KBM-7 (cell line): ENCODE measurements around the gene COQ10A.

Source experiments
- DNase-seq: peaks from one replicate; pipeline ENCODE4 v3.0.0-alpha.2; 2015
- in situ Hi-C: fragments of 300-500 bp; cut with MboI; formaldehyde crosslinking; loops from 2 replicates; pipeline ENCODE4 v1.14.3; 2020; ENCODE audit warnings: low sequenced_read_pairs, low pct_unique_long_range_greater_than_20kb, mixed read lengths

The COQ10A gene

GRCh38 chr12:56300644-56301464 is 34.1 kb downstream of the COQ10A start:
- in situ Hi-C loops, result no loop called here
- DNase-seq, result no peak

- in situ Hi-C loops, result no loop called here
- DNase-seq, result no peak
Measured at GRCh38 chr12:56304276-56304675, 37.5 kb downstream of the COQ10A start.

GRCh38 chr12:56304872-56305590 is 38.3 kb downstream of the COQ10A start:
- in situ Hi-C loops, result no loop called here
- no peak for DNase-seq

GRCh38 chr12:56307221-56307965 is 40.7 kb downstream of the COQ10A start:
- in situ Hi-C loops, result no loop called here
- no peak for DNase-seq

DNA sequence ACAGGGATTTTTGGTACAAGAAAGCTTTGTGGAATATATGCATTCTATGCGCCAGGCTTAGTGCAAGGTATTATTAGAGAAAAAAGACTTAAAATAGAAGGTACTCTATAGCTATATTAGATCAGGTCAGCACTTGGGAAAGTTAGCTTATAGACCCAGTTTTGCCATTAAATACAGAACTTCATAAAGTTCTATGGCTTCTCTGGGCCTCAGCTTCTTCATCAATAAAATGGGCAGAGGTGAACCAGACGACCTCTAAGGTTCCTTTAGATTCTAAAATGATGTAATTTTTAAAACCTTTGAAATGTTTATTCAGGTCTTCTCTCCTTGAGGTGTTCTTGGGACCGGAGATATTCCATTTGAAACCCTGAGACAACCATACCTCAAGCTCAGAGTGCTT is 42.0 kb downstream of the COQ10A start:
- in situ Hi-C loops, result no loop called here
- DNase-seq, result no peak

DNA sequence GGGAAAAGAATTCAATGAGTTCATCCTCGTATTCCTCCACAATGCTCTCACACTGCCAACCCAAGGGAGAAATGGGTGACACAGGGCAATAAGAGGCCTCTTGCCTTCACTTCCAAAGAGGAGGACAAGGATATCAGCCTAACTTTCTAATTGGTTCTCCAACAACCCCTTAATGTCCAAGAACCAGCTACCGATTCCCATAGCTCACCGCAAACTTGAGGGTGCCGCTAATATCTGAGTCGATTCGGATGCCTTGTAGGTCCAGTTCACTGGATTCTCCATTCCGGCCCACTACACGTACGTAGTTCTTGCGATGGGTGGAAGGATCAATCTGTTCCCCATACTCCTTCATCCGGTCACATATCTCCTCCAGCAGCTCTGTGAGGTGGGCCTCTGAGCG is 44.3 kb downstream of the COQ10A start:
- in situ Hi-C loops, result no loop called here
- DNase-seq, result no peak

DNA sequence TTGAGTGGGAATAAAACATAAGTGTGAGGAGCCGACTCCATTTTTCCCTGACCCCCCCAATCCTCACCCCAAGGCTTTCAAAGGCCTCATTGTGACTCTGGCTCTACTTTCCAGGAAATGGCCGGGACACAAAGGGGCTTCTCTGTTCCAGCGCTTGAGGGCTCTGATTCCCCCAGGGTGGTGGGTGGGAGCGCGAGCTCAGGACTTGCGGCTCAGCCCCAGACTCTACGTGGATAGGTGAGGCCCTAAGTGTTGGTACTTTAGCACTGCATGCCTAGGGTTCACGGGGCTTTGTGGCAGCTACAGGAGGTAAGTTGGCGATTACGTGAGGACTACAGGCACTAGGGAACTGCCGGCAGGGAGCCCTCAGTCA is 48.5 kb downstream of the COQ10A start:
- DNase-seq, result no peak
- in situ Hi-C loops, result no loop called here

DNA sequence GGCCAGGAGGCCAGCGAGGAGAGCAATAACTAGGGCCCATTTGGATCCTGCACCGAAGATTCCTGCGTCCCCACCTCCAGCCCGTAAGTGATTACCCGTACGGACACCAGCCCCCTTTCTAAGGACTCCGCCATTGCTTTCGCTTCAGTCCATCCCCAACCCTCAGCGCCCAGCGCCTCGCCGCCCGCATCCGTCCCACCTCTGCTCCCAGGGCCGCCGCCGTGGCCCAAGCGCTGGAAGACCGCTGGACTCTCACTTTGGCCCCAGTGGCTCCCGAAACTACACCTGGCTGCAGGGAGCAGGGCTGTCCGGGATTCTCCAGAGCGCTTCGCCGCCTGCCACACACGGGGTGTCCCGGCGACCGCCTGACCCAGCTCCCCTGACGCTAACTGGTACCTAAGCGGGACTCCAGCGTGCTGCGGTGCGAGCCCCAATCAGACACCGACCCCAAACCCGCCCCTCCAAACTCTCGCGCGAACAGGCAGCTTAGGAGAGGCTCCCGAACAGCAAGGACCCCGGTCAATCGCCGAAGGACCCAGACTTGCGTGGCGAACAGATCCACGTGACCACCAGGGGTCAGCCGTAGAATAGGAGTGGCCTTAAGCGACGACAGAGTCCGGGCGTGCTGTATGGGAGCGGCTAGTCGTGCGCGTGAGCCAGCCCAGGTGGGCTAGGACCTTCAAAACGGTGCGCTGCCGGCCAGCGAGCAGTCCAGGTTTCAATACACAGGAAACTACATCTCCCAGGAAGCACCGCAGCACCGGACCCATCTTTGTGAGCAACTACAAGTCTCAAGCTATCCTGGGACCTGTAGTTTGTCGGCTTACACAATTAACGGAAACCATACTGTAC is 49.1 kb downstream of the COQ10A start, which contains the start of gene CNPY2:
Gene CNPY2 (minus strand): TSS at position 367 of the 852 bp plus-strand sequence. CDS start 771 bp downstream, outside the sequence.
- DNase-seq, result peak; percentile 96
- in situ Hi-C loops, result no loop called here

- in situ Hi-C loops, result no loop called here
- DNase-seq, result no peak
Measured at GRCh38 chr12:56317675-56318074, 50.9 kb downstream of the COQ10A start.
